K562 (cell line): ENCODE results near the gene LMNTD2. TPM values are rescaled to one million over a fixed set of nuclear protein-coding genes. Genes with fewer than 3 reads are reported as not detected.

Experiments used
- ERF ChIP-seq: fragments of 450-650 bp; formaldehyde crosslinking; IDR thresholded peaks from 2 replicates; pipeline ENCODE4 v1.4.0; 2020; ENCODE audit warnings: mild to moderate bottlenecking, mixed read lengths
- RBM22 ChIP-seq: fragments of 200-400 bp; formaldehyde crosslinking; IDR thresholded peaks from 2 replicates; pipeline ENCODE4 v1.6.1; 2018; ENCODE audit warnings: low read length, low read depth; ENCODE audit not compliant: poor library complexity, severe bottlenecking
- YY1 ChIP-seq, 3 experiments: IDR thresholded peaks; 2 replicates each; pipeline ENCODE4 v1.6.1; 2011; ENCODE audit warnings: low read length in 2 of 3, mild to moderate bottlenecking in 2 of 3, moderate library complexity in 2 of 3, borderline replicate concordance in 1 of 3, control low read depth in 1 of 3, low read depth in 1 of 3; ENCODE audit not compliant: insufficient read depth in 3 of 3, insufficient replicate concordance in 2 of 3, control insufficient read depth in 1 of 3, insufficient read length in 1 of 3; ENCODE audit errors: extremely low read depth in 1 of 3
- ZNF347 ChIP-seq: fragments of 450-650 bp; formaldehyde crosslinking; IDR thresholded peaks from 2 replicates; pipeline ENCODE4 v1.4.0; 2020; ENCODE audit warnings: low read depth, mild to moderate bottlenecking, moderate library complexity
- ZNF766 ChIP-seq: fragments of 200-800 bp; sonication (Bioruptor generic); conservative IDR thresholded peaks from 2 replicates; pipeline ENCODE4 v1.6.1; 2016; ENCODE audit warnings: missing genetic modification characterization, missing compliant biosample characterization
- polyA plus RNA-seq, 8 experiments: library from polyadenylated mRNA; depleted of rRNA in 4 of 8; stranded (reverse) in 5 of 8; unstranded in 3 of 8; fragments of >200 nt; fragmentation: Nextera tagmentation in 2 of 8; fragmentation: Illumina TruSeq in 1 of 8; extraction: Ambion mirVana in 2 of 8; extraction: Trizol in 1 of 8; gene quantifications; 2 replicates each; pipeline versions ENCODE4 v1.2.1 to v1.2.3, GENCODE V29; 2011 to 2014; ENCODE audit warnings: inconsistent platforms in 1 of 8, missing spikeins in 1 of 8
- total RNA-seq, 7 experiments: library from RNA; depleted of rRNA in 6 of 7; stranded (reverse); fragments of >200 nt in 6 of 7; fragmentation: Illumina TruSeq in 2 of 7; extraction: Trizol in 2 of 7; gene quantifications; 2 replicates each; pipeline versions ENCODE4 v1.2.1 to v1.2.3, GENCODE V29; 2011 to 2021; ENCODE audit warnings: low replicate concordance in 1 of 7
- TF ChIP-seq, protein P1 (sequence below): fragments of 200-600 bp; sonication (generic); IDR thresholded peaks from one replicate; pipeline ENCODE4 v1.6.1; 2012; ENCODE audit warnings: mild to moderate bottlenecking, low read depth, low read length, inconsistent platforms
- TF ChIP-seq, protein P2 (sequence below): fragments of 450-650 bp; formaldehyde crosslinking; IDR thresholded peaks from 2 replicates; pipeline ENCODE4 v1.4.0; 2020; ENCODE audit warnings: mild to moderate bottlenecking, moderate library complexity
- TF ChIP-seq, protein P3 (sequence below): fragments of 250-450 bp; sonication (Bioruptor Pico); IDR thresholded peaks from 2 replicates; pipeline ENCODE4 v1.9.0; 2021; ENCODE audit warnings: mild to moderate bottlenecking, inconsistent platforms

LMNTD2 gene
- total and polyA plus RNA-seq, 9 of the 15 experiments (the other 6 are each of a cell fraction or from before 2014, with no cell fraction given) = 0.48 to 4.2 (median 1.5) TPM; not detected in 3

DNA sequence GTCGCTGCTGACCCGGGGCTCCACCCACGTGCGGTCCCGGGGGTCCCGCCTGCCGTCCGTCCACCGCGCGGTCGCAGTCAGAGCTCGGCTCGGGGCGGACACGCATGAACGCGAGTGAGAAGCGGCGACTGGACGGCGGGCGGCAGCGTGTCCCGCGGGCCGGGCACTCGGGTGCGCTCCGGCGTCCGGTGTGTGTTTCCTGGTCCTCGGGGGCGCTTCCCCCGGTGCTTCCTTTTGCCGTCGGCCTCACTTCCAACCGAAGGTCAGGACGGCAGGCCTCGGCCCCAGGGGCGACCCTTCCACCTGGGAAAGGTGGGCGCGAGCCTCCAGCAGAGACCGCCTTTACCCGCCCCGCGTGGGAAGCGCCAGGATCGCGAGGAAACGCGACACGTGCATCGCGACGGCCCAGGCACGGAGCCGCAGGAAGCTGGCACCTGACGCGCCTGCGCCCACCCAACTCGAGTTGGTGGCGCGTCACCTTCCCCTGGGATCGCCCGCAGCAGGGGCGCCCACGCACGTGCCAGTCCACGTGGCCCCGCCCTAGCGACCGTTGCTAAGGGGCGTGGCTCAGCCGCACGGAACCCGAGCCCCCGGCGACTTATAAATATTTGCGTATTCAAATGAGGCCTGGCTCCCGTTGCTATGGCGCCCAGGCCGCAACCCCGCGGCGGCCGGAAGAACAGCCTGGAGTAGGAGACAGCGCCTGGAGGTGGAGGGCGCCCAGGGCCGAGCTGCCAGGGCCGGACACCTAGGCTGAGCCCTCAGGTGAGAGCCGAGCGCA, 23.5 kb downstream of the LMNTD2 start, which contains the start of gene LRRC56 (continued):
- TF ChIP-seq, protein P1, sequence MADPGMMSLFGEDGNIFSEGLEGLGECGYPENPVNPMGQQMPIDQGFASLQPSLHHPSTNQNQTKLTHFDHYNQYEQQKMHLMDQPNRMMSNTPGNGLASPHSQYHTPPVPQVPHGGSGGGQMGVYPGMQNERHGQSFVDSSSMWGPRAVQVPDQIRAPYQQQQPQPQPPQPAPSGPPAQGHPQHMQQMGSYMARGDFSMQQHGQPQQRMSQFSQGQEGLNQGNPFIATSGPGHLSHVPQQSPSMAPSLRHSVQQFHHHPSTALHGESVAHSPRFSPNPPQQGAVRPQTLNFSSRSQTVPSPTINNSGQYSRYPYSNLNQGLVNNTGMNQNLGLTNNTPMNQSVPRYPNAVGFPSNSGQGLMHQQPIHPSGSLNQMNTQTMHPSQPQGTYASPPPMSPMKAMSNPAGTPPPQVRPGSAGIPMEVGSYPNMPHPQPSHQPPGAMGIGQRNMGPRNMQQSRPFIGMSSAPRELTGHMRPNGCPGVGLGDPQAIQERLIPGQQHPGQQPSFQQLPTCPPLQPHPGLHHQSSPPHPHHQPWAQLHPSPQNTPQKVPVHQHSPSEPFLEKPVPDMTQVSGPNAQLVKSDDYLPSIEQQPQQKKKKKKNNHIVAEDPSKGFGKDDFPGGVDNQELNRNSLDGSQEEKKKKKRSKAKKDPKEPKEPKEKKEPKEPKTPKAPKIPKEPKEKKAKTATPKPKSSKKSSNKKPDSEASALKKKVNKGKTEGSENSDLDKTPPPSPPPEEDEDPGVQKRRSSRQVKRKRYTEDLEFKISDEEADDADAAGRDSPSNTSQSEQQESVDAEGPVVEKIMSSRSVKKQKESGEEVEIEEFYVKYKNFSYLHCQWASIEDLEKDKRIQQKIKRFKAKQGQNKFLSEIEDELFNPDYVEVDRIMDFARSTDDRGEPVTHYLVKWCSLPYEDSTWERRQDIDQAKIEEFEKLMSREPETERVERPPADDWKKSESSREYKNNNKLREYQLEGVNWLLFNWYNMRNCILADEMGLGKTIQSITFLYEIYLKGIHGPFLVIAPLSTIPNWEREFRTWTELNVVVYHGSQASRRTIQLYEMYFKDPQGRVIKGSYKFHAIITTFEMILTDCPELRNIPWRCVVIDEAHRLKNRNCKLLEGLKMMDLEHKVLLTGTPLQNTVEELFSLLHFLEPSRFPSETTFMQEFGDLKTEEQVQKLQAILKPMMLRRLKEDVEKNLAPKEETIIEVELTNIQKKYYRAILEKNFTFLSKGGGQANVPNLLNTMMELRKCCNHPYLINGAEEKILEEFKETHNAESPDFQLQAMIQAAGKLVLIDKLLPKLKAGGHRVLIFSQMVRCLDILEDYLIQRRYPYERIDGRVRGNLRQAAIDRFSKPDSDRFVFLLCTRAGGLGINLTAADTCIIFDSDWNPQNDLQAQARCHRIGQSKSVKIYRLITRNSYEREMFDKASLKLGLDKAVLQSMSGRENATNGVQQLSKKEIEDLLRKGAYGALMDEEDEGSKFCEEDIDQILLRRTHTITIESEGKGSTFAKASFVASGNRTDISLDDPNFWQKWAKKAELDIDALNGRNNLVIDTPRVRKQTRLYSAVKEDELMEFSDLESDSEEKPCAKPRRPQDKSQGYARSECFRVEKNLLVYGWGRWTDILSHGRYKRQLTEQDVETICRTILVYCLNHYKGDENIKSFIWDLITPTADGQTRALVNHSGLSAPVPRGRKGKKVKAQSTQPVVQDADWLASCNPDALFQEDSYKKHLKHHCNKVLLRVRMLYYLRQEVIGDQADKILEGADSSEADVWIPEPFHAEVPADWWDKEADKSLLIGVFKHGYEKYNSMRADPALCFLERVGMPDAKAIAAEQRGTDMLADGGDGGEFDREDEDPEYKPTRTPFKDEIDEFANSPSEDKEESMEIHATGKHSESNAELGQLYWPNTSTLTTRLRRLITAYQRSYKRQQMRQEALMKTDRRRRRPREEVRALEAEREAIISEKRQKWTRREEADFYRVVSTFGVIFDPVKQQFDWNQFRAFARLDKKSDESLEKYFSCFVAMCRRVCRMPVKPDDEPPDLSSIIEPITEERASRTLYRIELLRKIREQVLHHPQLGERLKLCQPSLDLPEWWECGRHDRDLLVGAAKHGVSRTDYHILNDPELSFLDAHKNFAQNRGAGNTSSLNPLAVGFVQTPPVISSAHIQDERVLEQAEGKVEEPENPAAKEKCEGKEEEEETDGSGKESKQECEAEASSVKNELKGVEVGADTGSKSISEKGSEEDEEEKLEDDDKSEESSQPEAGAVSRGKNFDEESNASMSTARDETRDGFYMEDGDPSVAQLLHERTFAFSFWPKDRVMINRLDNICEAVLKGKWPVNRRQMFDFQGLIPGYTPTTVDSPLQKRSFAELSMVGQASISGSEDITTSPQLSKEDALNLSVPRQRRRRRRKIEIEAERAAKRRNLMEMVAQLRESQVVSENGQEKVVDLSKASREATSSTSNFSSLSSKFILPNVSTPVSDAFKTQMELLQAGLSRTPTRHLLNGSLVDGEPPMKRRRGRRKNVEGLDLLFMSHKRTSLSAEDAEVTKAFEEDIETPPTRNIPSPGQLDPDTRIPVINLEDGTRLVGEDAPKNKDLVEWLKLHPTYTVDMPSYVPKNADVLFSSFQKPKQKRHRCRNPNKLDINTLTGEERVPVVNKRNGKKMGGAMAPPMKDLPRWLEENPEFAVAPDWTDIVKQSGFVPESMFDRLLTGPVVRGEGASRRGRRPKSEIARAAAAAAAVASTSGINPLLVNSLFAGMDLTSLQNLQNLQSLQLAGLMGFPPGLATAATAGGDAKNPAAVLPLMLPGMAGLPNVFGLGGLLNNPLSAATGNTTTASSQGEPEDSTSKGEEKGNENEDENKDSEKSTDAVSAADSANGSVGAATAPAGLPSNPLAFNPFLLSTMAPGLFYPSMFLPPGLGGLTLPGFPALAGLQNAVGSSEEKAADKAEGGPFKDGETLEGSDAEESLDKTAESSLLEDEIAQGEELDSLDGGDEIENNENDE = no peak
- TF ChIP-seq, protein P2, sequence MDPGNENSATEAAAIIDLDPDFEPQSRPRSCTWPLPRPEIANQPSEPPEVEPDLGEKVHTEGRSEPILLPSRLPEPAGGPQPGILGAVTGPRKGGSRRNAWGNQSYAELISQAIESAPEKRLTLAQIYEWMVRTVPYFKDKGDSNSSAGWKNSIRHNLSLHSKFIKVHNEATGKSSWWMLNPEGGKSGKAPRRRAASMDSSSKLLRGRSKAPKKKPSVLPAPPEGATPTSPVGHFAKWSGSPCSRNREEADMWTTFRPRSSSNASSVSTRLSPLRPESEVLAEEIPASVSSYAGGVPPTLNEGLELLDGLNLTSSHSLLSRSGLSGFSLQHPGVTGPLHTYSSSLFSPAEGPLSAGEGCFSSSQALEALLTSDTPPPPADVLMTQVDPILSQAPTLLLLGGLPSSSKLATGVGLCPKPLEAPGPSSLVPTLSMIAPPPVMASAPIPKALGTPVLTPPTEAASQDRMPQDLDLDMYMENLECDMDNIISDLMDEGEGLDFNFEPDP (CRISPR knock-in tag) = no peak
- peak in 1 of 3 experiments; percentile 46 for TF ChIP-seq YY1 (IDR thresholded peaks at IDR 0.05; ENCODE audit: borderline replicate concordance in 1 of 3, control insufficient read depth in 1 of 3, extremely low read depth in 1 of 3, insufficient read depth in 3 of 3, insufficient read length in 1 of 3, insufficient replicate concordance in 2 of 3, low read depth in 1 of 3, low read length in 2 of 3)
- TF ChIP-seq, protein P3, sequence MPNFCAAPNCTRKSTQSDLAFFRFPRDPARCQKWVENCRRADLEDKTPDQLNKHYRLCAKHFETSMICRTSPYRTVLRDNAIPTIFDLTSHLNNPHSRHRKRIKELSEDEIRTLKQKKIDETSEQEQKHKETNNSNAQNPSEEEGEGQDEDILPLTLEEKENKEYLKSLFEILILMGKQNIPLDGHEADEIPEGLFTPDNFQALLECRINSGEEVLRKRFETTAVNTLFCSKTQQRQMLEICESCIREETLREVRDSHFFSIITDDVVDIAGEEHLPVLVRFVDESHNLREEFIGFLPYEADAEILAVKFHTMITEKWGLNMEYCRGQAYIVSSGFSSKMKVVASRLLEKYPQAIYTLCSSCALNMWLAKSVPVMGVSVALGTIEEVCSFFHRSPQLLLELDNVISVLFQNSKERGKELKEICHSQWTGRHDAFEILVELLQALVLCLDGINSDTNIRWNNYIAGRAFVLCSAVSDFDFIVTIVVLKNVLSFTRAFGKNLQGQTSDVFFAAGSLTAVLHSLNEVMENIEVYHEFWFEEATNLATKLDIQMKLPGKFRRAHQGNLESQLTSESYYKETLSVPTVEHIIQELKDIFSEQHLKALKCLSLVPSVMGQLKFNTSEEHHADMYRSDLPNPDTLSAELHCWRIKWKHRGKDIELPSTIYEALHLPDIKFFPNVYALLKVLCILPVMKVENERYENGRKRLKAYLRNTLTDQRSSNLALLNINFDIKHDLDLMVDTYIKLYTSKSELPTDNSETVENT (CRISPR knock-in tag) = no peak
- no peak for TF ChIP-seq ZNF766 (CRISPR knock-in tag)
- no peak for TF ChIP-seq ZNF347 (CRISPR knock-in tag)
- TF ChIP-seq RBM22 = peak; percentile 100
- no peak for TF ChIP-seq ERF (CRISPR knock-in tag)
